Activated T-cell treated with anti-CD3 and anti-CD28 coated beads for 24 hours (primary cell): ENCODE data around the gene EYS.

Source experiments
- DNase-seq: peaks from one replicate; pipeline ENCODE4 v3.0.0-alpha.2; 2020; ENCODE audit warnings: low read depth

EYS gene

DNA sequence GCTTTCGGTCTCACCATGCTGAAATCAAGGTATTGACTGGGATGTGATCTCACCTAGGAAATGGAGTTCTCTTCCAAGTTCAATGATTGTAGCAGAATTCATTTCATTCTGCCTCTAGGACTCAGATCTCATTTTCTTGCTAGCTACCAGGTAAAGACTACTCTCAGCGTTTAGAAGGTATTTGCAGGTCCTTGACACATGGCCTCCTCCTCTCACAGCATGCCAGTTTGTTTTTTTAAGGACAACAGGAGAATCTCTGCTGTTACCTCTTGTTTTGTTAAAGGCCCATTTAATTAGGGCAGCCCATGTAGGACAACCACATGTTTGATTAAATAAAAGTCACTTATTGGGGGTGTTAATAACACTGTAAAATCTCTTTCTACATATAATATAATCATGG, 757.8 kb downstream of the EYS start:
- DNase-seq: no peak

- no peak for DNase-seq
These were observed 758.8 kb downstream of the EYS start for GRCh38 chr6:64948261-64948660.

DNA sequence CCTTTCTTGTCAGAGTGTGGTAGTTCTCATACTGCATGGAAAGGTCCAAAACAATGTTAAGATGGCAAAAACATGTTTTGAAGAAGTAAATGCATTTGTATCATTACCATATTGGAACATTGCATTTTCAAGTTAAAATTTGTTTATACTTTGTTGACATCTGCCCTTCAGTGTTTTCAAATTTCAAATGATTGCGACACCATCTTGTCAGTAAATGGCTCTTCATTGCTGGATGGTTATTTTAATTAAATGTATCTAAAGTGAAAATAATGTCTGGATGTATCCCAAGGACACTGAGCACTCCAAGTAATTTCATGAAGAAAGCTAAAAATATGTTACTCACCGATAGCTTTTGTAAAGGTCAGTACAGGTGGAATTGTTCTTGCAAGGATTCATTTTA, 761.6 kb downstream of the EYS start:
- DNase-seq: no peak

GRCh38 chr6:64932486-64932885, 774.5 kb downstream of the EYS start:
- no peak for DNase-seq

DNA sequence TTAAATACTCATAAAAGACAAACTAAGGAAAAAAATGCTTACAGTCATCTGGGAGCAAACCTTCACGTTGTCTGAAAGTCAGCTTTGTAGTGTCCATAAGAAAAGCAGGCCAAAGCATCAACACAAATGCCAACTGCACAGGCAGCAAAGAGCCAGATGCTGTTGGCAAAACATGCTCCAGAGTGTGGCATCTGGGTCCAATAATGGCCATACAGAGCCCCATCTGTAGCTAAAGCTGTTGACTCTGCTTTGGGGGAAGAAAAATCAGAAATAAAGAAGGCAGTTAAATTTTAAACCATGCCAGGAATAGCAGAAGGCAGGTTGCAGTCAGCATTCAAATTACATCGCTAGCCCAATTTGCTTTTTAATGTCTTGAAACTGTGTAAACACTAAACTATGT, 776.3 kb downstream of the EYS start:
- DNase-seq: no peak

GRCh38 chr6:64926051-64926450, 781.0 kb downstream of the EYS start:
- DNase-seq: no peak

GRCh38 chr6:64920257-64920656, 786.8 kb downstream of the EYS start:
- no peak for DNase-seq

DNA sequence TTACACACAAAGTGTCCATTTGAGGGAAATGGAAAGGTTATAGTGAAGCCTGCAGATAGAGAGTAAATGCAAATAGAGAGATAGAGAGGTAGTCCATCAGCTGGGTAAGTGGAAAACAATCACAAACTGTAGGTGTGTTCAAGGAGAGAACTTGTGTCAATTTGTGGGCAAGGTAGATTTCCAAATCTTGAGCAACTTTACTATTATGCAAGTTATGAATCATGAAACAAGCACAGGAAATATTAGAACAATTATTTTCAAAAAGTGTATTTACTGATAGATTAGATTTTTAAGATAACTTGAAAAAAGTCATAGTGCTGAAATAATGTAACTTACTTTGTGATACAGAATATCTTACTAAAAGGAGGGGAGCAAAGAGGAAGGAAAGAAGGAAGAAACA, 792.9 kb downstream of the EYS start:
- DNase-seq: no peak

DNA sequence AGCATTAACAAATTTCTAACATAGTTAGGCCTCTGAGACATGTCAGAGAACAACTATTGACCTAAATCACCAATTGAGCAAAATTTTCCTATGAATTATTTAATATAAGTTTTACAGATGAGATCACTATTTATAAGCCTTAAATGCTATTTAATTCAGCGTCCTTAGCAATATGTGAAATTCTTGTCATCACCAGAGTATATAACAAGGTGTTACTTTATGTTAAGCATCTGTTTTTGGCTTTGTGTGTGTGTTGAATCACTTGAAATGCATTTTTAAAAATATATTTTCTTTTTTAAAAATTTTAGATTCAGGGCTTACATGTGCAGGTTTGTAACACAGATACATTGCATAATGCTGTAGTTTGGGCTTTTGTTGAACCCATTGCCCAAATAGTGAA, 794.1 kb downstream of the EYS start:
- DNase-seq: no peak

DNA sequence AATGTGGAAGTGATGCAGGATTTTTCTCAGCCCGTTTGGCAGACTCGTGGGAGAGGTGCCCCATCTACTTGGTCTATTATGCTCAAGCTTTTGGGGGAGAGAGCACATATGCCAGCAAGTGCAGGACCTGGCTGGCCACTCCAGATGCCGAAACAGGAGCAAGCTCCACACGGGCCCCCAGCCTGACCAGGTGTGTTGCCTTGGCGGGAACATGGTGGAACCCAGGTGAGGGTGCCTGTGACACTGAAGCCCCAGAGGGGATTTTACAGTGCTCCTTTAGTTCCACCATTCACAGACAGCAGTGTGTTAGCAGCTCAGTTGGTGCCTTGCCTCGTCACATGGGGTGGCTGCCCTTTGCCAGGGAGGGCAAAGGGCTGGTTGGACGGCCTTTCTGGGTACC, 798.9 kb downstream of the EYS start:
- no peak for DNase-seq

GRCh38 chr6:64904616-64905015, 802.4 kb downstream of the EYS start:
- DNase-seq: no peak

DNA sequence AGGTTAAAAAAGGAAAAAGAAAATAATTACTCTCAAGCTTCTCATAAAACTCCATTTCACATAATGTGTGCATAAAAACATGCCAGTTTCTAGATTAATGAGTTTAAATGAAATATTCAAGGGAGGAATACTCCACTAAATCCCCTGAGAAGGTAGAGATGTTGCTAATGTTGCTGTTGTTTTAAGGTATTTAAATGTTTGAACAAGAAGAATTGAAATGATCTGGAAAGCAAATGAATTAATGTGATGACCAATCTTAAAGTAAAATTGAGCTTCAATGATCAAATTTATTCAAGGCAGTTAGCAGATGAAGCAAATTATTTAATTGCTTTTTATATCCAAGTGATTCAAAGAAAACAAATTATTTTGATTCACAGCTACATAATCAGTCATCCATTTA, 804.4 kb downstream of the EYS start:
- no peak for DNase-seq

DNA sequence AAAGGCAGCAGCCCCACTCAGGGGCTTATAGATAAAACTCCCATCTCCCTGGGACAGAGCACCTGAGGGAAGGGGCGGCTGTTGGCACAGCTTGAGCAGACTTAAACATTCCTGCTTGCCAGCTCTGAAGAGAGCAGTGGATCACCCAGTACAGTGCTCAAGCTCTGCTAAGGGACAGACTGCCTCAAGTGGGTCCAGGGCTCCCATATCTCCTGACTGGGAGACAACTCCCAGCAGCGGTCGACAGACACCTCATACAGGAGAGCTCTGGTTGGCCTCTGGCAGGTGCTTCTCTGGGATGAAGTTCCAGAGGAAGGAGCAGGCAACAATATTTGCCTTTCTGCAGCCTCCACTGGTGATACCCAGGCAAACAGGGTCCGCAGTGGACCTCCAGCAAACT, 810.1 kb downstream of the EYS start:
- DNase-seq: no peak

DNA sequence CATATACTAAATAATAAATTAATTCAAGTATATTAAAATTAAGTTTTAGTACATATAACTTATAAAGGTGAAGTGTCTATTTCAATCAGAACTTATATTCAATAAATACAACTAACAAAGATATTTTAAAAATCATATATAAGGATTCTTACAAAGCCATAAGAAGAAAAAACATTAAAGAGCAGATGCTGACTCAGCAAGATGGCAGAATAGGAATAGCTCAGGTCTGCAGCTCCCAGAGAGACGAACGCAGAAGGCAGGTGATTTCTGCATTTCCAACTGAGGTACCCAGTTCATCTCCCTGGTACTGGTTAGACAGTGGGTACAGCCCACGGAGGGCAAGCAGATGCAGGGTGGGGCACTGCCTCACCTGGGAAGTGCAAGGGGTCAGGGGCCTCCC, 811.1 kb downstream of the EYS start:
- DNase-seq: no peak

GRCh38 chr6:64890609-64891008, 816.4 kb downstream of the EYS start:
- no peak for DNase-seq

- no peak for DNase-seq
These were observed 817.9 kb downstream of the EYS start for GRCh38 chr6:64889144-64889543.

GRCh38 chr6:64874776-64875175, 832.2 kb downstream of the EYS start:
- no peak for DNase-seq

DNA sequence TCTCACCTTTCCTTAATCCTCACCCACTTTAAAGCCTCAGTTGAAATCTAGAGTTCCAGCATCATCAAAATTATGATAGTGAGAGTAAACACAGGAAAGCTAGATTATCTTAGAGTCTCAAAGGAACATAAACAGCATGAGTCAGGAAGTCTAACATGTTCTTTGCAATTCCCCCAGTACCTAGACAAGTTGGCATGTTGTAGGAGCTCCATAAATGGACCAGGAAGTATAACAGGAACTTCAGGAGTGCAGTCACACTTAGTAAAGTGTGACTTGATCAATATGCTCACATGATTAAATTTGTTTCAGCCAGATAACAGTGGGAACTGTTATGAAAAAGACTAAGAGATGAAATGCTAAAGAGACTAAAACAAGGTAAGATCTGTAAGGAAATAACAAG, 834.4 kb downstream of the EYS start:
- no peak for DNase-seq

DNA sequence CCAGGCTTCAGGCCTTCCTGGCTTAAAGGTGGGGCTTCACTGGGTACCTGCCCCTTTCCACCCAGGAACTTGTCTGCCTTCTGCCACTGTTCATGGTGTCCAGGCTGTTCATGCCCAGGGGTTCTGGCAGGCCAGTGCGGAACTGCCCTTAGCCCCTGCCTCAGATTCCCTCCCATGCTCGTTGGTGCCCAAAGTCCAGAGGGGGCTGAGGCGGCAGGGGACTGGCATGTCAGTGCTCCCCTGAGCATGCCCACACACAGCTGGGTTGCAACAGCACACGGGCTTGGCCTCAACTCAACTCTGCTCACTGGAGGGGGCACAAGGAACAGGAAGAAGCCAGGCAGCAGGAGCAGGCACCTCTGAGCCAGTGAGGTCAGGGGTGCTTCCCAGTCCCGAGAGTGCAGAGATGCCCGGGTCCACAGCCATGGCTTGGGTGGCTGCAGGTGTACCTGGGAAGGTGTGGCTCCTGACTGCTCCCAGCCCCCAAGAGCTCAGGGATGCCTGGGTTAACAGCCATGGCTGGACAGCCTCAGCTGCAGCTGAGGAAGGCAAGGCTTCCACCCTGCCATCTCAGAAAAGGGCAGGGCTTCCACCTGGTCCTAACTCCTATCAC, 845.9 kb downstream of the EYS start:
- no peak for DNase-seq

DNA sequence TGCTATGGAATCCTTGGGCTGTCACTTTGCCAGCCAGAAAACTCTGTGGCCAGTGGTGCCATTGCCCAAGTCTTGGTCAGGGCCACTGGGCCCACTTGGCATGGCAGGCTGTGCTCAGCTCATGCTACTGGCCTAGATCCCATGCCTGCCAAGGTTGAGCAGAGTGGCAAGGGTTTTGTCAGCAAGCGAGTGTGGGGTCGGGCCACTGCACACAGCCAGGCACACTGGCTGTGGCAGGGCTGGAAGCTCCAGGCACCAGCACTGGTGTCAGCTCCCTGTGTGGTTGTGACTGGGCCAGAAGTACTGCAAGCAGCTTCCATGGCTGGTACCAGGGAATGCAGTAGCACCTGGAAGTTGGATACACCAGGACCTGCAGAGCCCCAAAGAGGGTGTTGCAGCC, 846.8 kb downstream of the EYS start:
- DNase-seq: no peak

DNA sequence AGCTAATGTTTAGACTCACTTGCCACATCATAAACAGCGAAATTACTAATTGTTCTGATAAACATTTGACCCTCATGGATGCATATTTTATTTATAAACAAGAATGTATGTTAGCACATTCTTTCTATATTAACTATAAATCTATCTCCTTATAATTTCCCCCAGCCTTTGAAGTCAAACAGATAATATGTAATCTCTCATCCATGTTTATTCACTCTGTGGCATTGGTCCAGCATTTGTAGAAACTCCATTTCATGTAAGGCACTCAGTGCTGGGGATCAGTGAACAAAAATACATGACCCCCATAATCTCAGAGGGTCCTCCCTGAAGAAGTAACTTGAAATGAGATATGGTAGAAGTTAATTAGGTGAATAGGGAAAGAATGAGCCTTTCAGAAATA, 856.9 kb downstream of the EYS start:
- DNase-seq: no peak

DNA sequence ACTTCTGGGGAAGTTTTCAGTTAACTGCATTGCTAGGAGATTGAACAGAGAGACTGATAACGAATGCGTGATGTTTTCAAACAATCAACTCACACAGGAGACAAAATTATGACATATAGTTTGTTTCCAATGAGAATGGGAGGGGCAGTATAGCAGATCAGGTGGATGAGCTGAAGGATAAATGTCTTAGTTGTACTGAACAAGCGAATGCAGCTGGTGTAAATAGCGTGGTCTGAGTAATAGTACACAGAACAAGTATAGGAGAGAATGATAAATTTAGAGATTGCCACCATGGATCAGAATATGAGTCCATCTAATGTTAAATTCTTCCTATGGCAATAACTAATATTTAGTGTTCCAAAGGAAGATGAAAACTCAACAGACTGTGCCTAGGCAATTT, 858.6 kb downstream of the EYS start:
- DNase-seq: no peak

- DNase-seq: no peak
These were observed 859.6 kb downstream of the EYS start for GRCh38 chr6:64847396-64847795.

DNA sequence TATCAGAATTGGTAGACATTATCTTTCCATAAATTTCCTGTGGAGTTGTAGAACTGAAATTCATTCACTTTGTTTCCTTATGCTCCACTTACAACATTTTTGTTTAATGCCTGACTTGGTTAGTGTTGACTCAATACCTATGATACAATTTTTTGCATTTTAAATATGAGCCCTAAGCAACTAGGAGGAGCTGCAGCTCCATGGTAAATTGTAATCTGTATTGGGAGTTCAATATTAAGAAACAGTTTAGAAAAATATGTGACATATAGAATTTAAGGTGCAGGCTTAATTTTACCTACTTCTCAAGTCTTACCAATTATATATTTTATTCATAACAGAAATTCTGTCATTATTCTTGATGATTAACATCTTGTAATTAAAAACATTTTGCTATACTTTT, 868.3 kb downstream of the EYS start:
- DNase-seq: no peak

- no peak for DNase-seq
These were observed 875.3 kb downstream of the EYS start for GRCh38 chr6:64831680-64832079.
